Mammary epithelial cell (primary cell): ENCODE data around the gene LRRC70.

Source experiments
- EZH2 ChIP-seq: IDR thresholded peaks from 2 replicates; pipeline ENCODE4 v1.6.1; 2012; ENCODE audit warnings: low read length, inconsistent platforms, borderline replicate concordance
- TF ChIP-seq, protein P1 (sequence below), 2 donors: IDR thresholded peaks in 1 of 2; conservative IDR thresholded peaks in 1 of 2; 2 replicates each; pipeline ENCODE4 v1.5.1; 2011 to 2012; ENCODE audit warnings: inconsistent platforms in 2 of 2, low read length in 2 of 2, mild to moderate bottlenecking in 2 of 2, control low read depth in 1 of 2, low read depth in 1 of 2; ENCODE audit not compliant: insufficient read depth in 1 of 2; ENCODE audit errors: extremely low read depth in 1 of 2

DNA sequence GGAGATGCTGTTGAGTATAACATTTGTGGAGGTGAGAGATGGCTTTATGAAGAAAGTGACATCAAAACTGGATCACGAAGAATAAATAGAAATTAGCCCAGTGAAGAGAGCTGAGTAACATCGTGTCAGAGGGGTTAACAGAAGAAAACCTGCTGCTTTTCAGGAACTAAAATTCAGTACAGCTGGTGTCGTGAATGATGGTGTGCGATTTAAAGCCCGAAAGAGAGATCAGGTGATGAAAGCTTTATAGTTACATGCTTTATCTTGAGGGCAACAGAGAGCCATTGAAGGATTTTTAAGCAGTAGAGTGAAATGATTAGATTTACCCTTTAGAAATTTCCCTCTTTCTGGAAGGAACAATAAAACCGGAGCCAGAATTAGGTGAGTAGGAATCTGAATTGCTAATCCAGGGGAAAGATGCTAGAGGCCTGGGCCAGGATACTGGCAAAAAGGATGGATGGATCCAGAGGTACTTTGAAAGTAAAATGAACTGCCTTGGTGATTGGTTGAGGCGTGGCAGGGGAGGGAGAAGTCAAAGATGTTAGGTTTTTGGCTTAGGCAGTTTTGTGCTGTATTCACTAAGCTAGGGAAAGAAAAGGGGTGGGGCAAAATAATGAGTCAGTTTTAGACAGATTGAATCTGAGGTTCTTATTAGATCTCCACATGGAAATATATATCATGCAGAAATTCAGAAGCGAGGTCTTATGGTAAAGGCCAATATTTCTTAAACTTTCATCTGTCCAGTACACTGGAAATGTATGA, 3.4 kb downstream of the LRRC70 start:
- TF ChIP-seq, protein P1, sequence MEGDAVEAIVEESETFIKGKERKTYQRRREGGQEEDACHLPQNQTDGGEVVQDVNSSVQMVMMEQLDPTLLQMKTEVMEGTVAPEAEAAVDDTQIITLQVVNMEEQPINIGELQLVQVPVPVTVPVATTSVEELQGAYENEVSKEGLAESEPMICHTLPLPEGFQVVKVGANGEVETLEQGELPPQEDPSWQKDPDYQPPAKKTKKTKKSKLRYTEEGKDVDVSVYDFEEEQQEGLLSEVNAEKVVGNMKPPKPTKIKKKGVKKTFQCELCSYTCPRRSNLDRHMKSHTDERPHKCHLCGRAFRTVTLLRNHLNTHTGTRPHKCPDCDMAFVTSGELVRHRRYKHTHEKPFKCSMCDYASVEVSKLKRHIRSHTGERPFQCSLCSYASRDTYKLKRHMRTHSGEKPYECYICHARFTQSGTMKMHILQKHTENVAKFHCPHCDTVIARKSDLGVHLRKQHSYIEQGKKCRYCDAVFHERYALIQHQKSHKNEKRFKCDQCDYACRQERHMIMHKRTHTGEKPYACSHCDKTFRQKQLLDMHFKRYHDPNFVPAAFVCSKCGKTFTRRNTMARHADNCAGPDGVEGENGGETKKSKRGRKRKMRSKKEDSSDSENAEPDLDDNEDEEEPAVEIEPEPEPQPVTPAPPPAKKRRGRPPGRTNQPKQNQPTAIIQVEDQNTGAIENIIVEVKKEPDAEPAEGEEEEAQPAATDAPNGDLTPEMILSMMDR (conservative IDR thresholded peaks at IDR 0.05 in 1 of 2, IDR thresholded peaks at IDR 0.05 in 1 of 2; ENCODE audit: extremely low read depth in 1 of 2, insufficient read depth in 1 of 2, low read depth in 1 of 2, low read length in 2 of 2), result no peak
- TF ChIP-seq EZH2, result no peak
